Stimulated activated CD4-positive, alpha-beta T cell treated with anti-CD3 and anti-CD28 coated beads, Interleukin-4, amount 100 ng/mL, for 24 hours (primary cell): Measurements from ENCODE around the gene UBXN4.

ENCODE experiments used
- DNase-seq: peaks from one replicate; pipeline ENCODE4 v3.0.0-alpha.2; 2020

Gene UBXN4

GRCh38 chr2:135812907-135813511 lies 71.4 kb downstream of the UBXN4 start:
- no peak for DNase-seq

- peak; percentile 19 for DNase-seq
Measured at GRCh38 chr2:135815269-135815668, 73.6 kb downstream of the UBXN4 start.

- no peak for DNase-seq
Measured at GRCh38 chr2:135817466-135817865, 75.8 kb downstream of the UBXN4 start.

GRCh38 chr2:135817951-135818350 lies 76.3 kb downstream of the UBXN4 start:
- DNase-seq, result no peak

GRCh38 chr2:135818937-135819610 lies 77.4 kb downstream of the UBXN4 start:
- DNase-seq, result peak; percentile 51

GRCh38 chr2:135820003-135820618 lies 78.5 kb downstream of the UBXN4 start:
- peak; percentile 88 for DNase-seq

- DNase-seq, result no peak
Measured at GRCh38 chr2:135821190-135821589, 79.5 kb downstream of the UBXN4 start.

GRCh38 chr2:135822855-135823254 lies 81.2 kb downstream of the UBXN4 start:
- no peak for DNase-seq

- DNase-seq, result no peak
Measured at GRCh38 chr2:135825131-135825530, 83.5 kb downstream of the UBXN4 start.

GRCh38 chr2:135825550-135826176 lies 84.0 kb downstream of the UBXN4 start:
- DNase-seq, result no peak

GRCh38 chr2:135826544-135826943 lies 84.9 kb downstream of the UBXN4 start:
- DNase-seq, result no peak

- DNase-seq, result no peak
Measured at GRCh38 chr2:135829378-135830135, 87.9 kb downstream of the UBXN4 start.

GRCh38 chr2:135831180-135831812 lies 89.6 kb downstream of the UBXN4 start:
- DNase-seq, result no peak

GRCh38 chr2:135832891-135833290 lies 91.2 kb downstream of the UBXN4 start:
- DNase-seq, result no peak
